Central memory CD4-positive, alpha-beta T cell (primary cell): ENCODE results near the gene CD209.
A peak's percentile ranks its signal among the peaks of the same experiment; 100 is the strongest.
"Not testable (repeated sequence)": the region's sequence is repeated elsewhere in the genome, so short reads cannot be mapped to it uniquely, and the experiment has no call there.

Experiments used
- DNase-seq: peaks from one replicate; pipeline ENCODE4 v3.0.0; 2022

CD209 gene

GRCh38 chr19:7767487-7767886 lies 20.2 kb upstream of the CD209 start:
- DNase-seq: no peak

DNA sequence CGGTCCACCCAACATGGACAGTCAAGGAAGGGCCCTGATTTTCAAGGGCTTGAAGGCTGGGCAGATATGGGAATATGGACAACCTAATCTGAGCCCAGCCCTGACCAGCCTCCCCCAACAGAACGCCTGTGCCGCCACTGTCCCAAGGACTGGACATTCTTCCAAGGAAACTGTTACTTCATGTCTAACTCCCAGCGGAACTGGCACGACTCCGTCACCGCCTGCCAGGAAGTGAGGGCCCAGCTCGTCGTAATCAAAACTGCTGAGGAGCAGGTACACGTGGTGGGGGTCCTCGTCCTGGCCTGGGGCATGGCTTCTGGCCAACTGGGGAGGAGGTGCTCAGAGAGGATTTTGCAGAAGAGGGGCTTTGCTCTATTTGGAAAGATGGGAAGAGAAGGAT lies 19.2 kb upstream of the CD209 start:
- no peak for DNase-seq

GRCh38 chr19:7765043-7765442 lies 17.7 kb upstream of the CD209 start:
- not testable (repeated sequence) for DNase-seq

DNA sequence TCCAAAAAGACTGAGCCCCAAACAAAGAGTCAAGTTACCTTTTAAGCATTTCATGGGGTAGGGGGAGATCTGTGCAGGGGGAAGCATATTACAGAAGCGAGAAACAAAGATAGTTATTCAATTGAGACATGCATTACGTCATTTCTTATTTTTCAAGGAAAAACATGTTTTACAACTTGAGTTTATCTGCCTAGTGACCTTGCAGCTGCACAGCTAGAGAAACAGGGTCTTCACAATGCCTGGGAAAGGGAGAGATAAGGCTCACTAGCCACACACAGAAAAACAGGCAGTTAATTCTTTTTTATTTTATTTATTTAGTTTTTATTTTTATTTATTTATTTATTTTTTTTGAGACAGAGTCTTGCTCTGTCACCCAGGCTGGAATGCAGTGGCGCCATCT lies 16.8 kb upstream of the CD209 start:
- not testable (repeated sequence) for DNase-seq

DNA sequence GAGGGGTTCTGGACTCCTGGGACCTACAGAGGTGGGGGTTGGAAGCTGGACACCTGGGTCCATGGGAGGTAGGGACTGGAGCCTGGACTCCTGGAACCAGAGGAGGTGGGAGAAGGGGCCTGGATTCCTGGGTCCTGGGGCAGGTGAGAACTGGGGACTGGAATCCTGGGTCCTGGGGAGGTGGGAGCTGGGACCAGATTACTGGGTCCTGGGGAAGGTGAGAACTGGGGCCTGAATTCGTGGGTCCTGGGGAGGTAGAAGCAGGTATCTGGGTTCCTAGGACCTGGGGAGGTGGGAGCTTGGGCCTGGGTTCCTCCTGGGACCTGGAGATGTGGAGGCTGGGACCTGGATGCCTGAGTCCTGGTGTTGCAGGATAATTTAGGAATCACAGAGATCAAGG lies 16.4 kb upstream of the CD209 start:
- DNase-seq: no peak

DNA sequence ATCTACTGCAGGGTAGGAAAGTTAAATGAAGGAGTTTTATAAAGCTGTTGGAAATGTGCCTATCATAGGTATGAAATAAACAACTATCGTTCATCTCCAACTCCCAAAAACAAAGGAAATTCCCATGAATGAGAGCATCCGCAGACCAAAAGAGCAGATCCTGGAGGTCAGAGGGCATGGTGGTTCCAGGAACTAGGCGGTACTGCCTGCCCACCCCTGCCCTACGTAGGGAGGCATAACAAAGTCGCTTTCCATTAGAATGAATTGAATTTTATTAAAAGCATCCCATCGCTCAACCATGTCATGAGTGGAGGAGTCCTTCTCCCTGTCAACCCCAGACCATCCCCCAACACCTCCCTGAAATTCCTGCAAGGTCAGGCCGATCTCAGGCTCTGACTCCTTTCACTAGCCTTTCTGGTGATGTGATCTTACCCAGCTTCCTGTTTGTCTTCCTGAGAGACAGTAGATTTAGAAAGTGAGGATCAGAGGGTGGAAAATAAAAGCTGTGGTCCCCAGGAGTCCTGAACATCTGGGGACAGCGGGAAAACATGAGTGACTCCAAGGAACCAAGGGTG lies 15.5 kb upstream of the CD209 start, which contains the start of gene CLEC4M:
Gene CLEC4M (plus strand): TSS at position 525 of the 575 bp plus-strand sequence. CDS start 24 bp downstream, at position 549.
- no peak for DNase-seq

DNA sequence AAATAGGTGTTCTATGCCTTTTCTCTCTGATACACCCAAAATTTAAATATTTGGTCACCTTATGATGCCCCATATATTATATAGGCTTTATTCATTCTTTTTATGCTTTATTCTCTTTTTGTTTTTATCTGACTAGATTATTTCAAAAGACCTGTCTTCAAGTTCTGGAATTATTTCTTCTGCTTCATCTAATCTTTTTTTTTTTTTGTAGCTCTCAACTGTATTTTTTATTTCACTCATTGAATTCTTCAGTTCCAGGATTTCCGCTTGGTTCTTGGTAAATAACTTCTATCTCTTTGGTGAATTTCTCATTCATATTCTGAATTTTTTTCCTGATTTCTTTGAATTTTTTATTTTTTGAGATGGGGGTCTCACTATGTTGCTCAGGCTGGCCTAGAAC lies 11.8 kb upstream of the CD209 start:
- DNase-seq: no peak

DNA sequence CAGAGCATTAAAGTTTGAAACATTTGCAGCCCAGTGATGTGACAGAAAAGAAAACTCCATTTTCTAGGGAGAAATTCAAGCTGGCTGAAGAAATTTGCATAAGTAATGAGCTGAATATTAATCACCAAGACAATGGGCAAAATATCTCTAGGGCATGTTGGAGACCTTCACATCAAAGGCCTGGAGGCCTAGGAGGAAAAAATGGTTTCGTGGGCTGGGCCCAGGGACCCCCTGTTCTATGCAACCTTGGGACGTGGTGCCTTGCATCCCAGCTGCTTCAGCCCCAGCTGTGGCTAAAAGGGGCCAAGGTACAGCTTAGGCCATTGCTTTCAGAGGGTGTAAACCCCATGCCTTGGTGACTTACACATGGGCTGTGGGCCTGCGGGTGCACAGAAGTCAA lies 10.0 kb upstream of the CD209 start:
- DNase-seq: no peak

- DNase-seq: no peak
These were observed 8.9 kb upstream of the CD209 start for GRCh38 chr19:7756258-7756657.

GRCh38 chr19:7751157-7751783 lies 3.9 kb upstream of the CD209 start:
- DNase-seq: peak; percentile 40

- DNase-seq: no peak
These were observed 1.4 kb upstream of the CD209 start for GRCh38 chr19:7748756-7749155.

GRCh38 chr19:7748171-7748570 lies 837 bp upstream of the CD209 start:
- no peak for DNase-seq

DNA sequence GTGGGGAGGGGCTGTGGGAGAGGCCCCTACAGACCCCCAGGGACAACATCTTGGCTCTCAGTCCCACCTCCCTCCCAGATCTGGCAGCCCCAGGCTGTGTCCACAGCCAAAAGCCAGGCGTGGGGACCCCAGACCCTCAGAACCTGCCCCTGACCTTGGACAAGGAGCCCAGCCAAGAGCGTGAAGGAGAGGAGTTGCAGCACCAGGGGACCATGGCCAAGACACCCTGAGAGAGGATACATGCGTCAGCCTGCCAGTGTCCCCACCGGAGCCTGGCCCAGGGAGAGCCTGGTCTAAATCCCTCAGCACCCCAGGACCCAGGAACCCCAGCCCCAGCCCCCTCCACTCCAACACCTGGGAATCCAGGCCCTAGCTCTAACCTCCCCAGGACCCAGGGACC lies 1.0 kb downstream of the CD209 start:
- not testable (repeated sequence) for DNase-seq

GRCh38 chr19:7744871-7745650 lies 2.3 kb downstream of the CD209 start:
- no peak for DNase-seq

DNA sequence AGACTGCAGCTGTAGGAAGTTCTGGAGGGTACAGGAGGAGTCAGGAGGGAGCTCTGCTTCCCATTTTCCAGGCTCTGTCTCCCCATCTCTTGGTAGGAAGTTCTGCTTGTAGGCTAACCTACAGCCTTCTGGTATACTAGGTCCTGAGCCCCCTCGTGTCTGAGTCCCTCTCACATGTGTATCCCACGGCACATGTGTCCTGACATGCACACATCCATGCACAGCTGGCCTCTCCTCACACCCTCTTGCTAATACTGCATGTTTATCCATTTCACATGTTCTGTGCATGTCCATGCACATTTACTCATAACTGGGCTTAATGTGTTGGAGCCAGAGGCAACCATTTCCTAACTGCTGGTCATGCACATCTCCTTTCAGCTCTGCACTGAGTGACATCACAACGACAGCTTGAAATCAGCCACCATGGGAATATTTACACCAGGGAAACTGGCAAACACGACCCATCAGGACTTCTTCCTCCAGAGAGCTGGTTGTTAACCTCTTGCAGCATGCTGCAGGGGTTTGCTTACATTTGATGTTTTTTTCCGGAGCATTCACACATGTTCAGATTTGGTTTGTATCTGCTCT lies 3.0 kb downstream of the CD209 start:
- DNase-seq: no peak

DNA sequence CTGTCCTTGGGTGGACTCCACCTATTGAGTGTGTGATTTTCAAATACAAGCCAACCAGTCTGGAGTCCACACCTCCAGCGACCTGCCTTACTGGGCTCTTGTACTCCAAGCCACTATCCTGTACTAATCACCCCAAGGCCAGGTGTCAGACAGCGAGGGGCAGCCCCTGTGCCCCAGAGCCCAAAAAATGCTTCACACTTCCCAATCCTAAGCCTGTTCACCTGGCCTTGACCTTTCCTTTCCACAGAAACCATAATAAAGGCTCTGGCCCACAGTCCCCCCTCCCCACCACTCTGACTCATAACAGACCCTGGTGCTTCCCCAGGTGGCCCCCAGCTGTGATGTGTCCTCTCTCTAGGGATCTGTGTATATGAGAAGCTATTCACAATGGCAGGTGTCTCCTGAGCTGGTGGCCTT lies 3.9 kb downstream of the CD209 start:
- no peak for DNase-seq

GRCh38 chr19:7742991-7743390 lies 4.3 kb downstream of the CD209 start:
- no peak for DNase-seq

DNA sequence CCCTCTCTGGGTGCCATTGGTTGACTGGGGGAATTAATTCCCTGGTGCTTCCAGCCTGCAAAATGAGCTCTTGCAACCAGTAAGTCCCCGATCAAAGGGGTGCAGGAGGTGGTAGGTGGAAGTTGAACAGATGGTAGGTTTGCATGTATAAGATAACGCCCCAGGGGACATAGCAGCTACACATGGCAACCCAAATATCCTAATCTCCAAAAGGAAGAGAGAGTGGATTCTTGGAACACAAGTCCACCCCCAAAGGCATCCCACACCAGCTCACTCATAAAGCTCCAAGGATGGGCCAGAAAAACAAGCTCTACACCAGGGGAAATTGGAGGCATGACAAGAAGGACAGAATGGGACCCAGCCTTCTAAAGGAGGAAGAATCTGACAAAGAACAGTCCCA lies 4.8 kb downstream of the CD209 start:
- no peak for DNase-seq

DNA sequence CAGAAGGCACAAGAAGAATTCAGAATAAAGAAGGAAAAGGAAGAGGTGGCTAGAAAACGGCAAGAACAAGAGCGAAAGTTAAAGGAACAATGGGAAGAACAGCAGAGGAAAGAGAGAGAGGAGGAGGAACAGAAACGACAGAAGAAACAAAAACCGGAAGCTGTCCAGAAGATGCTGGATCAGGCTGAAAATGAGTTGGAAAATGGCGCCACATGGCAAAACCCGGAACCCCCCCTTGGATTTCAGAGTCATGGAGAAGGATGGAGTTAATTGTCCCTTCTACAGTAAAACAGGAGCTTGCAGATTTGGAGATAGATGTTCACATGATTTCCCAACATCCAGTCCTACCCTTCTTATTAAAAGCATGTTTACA lies 6.7 kb downstream of the CD209 start:
- DNase-seq: no peak

DNA sequence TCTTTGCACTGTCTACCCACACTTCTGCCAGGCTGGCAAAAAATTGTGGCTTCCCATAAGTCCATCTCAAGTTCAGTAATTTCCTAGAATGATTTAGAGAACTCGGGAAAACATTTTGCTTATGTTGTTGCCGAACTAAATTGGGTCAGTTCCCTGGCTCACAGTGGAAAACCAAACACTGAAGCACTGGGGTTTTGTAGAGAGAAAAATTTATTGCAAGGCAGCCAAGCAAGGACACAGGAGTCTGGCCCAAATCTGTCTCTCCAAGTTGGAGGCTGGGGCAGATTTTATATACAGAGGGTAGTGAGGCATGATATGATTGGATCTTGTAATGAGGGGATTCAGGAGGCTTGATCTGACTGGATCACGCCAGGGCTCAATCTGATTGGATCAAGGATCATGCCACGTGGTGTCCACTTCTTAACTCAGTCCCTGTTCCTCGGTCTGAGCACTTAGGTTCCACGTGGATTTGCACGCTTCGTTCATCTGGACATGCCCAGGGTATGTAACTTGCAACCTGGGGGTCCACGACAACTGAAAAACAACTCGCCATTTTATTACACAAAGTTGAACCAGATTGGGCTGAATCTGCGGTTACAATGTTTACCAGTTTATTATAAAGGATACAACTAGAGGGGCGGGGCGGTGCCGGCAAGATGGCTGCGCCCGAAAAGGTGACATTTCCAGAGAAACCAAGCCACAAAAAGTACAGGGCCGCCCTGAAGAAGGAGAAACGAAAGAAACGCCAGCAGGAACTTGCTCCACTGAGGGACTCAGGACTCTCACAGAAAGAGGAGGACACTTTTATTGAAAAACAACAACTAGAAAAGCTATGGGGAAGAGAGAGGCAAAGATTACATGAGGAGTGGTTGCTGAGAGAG lies 7.3 kb downstream of the CD209 start:
- DNase-seq: no peak

DNA sequence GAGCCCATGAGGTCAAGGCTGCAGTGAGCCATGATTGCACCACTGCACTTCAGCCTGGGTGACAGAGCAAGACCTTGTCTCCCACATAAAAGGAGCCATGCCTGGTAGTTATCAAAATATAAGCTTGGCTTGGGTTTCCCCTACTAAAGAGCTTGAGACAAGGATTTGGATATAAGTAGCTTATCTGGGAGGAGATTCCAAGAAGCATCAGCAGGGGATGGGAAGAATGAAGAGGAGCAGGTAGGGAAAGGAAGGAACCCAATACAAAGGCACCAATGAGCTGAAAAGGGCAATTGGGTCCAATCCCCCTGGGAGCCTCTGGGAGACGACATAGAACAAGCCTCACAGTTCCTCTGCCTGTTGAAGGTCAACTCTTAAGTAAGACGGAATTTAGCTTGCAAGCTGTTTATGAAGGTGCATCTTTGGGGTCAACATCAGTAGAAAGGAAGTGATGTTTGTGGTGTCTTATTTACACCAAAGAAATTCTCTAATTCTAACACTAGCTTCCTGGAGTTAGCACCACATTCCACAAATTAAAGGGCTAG lies 8.1 kb downstream of the CD209 start:
- no peak for DNase-seq

DNA sequence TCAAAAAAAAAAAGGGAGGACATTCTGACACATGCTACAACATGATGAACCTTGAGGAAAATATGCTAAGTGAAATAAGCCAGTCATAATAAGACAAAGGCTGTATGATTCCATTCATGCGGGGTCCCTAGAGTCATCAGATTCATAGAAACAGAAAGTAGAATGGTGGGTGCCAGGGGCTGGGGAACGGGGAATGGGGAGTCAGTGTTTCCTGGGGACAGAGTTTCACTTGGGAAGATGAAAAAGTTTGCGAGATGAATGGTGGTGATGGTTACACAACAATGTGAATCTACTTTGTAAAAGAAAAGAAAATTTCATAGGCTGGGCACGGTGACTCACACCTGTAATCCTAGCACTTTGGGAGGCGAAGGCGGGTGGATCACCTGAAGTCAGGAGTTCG lies 9.3 kb downstream of the CD209 start:
- no peak for DNase-seq

DNA sequence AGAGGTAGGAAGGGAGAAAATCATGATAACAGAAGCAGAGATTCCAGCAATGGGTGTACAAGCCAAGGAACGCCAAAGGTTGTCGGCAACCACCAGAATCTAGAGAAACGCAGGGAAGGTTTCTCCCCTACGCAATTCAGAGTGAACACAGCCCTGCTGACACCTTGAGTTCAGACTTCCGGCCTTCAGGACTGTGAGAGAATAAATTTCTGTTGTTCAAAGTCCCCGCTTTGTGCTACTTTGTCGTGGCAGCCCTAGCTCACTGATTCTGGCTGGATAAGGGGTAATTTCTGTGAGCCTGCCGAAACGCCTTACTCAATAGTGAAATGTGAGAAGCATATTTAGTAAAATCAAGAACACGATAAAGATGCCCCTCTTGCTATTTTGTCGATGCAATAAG lies 10.1 kb downstream of the CD209 start:
- no peak for DNase-seq
